GM19099 (cell line): ENCODE results near the gene MRPS14.
A peak's percentile ranks its signal among the peaks of the same experiment; 100 is the strongest.

Source experiments
- POLR2A ChIP-seq: IDR thresholded peaks from 3 replicates; pipeline ENCODE4 v1.6.1; 2011; ENCODE audit warnings: low read depth; ENCODE audit not compliant: insufficient read length; ENCODE audit errors: extremely low read depth

MRPS14 gene

DNA sequence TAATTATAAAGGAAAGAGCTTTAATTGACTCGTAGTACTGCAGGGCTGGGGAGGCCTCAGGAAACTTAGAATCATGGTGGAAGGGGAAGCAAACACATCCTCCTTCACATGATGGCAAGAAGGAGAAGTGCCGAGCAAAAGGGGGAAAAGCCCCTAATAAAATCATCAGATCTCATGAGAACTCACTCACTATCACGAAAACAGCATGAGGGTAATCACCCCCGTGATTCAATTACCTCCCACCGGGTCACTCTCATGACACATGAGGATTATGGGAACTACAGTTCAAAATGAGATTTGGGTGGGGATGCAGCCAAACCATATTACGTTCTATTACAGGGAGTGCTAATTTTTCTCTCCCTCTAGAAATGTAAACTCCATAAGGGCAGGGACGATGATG lies 14.2 kb upstream of the MRPS14 start:
- no peak for TF ChIP-seq POLR2A

DNA sequence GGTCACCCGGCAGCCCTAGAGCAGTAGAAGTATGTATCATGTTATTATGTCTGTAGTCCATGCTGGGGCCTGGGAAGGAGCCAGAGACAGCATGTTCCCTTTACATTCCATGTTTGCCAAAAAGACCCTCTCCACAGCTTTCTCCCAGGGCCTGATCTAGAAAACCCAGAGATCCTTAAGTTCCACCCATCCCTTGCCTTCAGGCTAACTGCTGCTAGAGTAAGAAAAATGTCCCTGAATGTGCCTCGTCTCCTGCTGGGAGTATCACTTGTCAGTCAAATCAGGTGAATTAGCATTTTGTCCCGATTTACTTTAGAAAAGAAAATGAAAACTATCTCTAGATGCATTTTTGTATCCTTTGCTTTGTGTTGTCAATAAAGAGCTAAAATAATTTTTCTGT lies 13.3 kb upstream of the MRPS14 start:
- no peak for TF ChIP-seq POLR2A

DNA sequence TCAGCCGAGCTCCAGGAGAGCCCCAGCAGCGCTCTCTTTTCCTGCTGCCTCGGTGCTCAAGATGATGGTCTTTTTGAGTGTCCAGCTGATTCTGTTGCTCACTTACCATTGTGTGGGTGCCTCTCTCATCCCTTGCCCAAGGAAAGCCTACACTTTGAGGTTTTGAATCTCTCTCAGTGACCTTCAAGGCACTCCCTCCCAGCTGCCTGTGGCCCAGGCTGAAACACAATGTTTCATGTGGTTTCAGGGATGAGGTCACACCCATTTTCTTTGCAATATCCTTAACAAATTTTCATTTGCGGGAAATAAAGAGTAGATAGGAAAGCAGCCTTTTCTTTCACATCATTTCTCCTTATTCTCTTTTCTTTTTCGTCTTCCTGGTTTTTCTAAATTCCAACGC lies 12.6 kb upstream of the MRPS14 start:
- no peak for TF ChIP-seq POLR2A

DNA sequence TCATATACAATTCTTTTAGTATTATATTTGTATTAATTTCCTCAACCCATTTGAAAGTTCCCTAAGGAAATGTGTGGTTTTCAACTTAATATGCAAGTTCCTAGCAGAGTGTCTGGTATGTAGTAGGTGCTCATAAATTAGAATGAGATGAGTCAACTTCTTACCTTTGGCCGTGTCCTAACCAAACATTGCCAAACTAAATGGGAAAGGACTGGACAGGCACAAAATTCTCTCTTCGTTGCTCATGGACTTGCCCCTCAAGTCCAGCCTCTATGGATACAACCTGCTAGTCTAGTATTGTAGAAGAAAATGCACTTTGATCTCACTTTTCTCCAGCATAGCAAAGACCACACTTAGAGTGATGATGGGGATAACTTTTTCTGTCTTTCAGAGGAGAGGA lies 11.6 kb upstream of the MRPS14 start:
- TF ChIP-seq POLR2A: no peak

DNA sequence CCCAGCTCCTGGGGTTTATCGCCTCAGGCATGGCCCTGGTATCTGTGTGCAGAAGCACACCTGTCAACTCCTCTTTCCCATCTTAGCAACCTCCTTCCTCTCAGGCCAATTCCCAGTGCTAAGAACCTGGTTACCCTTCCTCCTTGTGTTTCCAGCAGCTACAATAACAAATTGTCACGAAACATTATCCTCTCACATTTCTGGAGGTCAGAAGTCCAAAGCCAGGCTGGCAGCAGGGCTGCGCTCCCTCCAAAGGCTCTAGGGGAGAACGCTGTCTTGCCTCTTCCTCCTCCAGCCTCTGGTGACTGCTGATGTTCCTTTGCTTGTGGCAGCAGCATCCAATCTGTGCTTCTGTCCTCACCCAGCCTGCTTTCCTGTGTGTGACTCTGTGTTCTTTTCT lies 10.7 kb upstream of the MRPS14 start:
- TF ChIP-seq POLR2A: no peak

DNA sequence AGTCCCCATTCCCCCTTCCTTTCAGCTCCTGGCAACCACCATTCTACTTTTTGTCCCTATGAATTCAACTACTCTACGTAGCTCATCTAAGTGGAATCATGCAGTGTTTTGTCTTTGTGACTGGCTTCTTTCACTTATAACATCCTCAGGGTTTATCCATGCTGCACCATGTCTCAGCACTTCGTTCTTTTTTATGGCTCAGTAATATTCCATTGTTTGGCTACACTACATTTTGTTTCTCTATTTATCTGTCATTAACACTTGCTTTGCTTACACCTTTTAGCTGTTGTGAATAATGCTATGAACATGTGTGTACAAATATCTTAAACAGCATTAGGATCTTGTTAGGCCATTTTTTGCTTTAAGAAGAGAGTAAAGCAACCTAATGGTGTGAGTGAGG lies 1.5 kb upstream of the MRPS14 start:
- no peak for TF ChIP-seq POLR2A

DNA sequence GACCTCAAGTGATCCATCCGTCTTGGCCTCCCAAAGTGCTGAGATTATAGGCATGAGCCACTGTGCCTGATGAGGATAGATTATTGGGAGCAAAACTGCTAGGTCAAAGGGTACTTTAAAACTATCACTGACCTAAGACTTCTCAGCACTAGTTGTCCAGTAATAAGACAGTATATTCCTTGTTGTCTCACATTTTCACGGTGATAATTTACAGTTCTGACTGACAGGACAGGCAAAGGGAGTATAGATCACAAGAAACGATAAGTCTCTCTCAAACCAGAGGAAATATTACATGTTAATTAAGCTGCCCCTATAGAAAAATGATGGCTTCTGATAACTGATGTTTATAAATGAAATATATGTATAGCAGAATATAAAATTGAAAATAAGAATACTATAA lies 3.7 kb downstream of the MRPS14 start:
- TF ChIP-seq POLR2A: no peak

DNA sequence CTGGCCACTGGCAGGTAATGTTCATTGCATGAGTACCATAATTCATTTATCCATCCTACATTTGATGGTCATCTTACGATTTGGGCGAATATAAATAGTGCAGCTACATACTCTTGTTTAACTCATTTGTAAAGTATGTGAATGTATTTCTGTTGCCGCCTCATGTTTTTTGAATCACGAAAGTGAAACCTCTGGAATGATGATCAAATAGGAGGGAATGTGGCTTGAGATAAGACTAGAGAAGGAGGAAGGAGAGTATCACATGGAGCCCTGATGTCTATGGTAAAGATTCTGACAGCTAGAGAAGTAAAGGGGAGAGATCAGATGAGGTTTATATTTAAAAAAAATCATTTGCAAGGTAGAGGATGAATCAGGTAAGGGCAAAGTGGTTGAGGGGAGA lies 8.0 kb downstream of the MRPS14 start:
- no peak for TF ChIP-seq POLR2A

DNA sequence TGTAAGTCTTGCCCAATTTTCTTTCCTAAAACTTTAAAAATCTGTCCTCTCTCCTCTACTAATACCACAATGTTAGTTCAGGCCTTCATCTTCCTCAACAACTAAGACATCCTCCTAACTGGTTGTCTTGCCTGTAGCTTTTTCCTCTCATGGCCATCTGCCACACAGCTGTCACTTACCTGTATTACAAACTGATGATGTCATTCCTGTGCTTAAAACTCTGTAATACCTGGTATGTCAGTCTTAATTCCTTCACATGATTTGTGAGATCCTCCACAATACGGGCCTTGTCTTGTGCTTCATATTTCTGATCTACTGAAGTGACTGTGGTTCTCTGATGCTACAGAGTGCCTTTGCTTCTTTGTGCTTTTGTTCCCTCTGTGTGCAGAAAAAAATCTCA lies 9.8 kb downstream of the MRPS14 start:
- no peak for TF ChIP-seq POLR2A

DNA sequence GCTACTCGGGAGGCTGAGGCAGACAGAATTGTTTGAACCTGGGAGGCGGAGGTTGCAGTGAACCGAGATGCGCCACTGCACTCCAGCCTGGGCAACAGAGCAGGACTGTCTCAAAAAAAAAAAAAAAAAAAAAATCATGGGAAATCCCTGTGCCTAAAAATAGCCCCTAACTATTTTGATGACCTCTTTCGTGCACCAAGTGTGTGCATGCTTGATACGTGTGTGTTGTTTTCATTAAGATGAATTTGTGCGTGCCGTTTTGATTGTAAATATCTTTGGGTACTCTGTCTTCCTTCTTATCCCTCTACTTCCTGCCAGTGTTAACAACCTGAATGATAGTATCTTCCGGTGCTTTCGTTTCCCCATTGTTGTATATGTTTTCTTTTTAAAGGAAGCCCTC lies 13.7 kb downstream of the MRPS14 start:
- TF ChIP-seq POLR2A: no peak

DNA sequence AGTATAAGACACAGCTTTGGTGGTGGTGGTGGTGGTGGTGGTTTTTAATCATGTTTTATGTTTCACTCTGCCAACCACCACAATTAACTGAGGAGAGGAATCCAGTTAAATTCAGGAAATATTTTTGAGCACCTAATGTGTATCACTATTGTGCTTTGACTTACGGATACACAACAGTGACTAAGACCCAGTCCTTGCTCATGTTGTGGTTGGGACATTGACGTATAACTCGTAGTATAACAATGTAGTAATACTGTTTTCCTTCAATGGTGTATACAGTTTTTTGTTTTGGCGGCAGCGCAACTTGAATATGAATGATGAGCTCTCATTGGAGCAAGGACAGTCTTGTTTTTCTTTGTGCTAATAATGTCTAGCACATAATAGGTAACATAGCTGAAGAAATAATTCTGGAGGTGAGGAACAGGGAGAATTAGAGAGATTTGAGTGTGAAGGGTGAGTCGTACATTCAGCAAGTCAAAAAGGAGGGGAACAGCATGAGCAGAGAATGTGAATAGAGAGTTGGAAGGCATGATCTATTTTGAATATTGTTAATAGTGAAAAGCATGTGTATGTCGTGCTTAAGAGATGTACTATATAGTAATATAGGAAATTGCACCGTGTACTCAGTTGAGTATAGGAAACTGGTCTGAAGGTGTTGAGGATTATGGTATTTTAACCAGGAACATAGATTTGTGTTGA lies 18.0 kb downstream of the MRPS14 start:
- no peak for TF ChIP-seq POLR2A

DNA sequence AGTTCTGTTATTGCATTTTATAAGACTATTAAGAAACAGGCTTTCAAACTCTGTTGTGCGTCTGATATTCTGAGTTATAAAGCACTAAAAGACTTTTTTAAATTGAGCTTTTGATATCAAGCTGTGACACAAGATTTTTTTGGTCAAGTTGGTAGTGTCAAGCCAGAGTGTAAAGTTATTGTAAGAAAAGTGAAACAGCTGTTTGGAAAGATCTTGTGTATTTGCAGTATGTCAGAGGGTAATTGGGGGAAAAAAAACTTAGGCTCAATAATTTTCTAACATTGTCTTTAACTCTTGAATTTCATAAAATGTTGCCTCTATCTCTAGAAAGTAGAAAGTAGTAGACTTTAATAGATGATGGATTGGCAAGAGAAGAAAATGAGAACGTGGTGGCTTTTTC lies 19.7 kb downstream of the MRPS14 start:
- no peak for TF ChIP-seq POLR2A

DNA sequence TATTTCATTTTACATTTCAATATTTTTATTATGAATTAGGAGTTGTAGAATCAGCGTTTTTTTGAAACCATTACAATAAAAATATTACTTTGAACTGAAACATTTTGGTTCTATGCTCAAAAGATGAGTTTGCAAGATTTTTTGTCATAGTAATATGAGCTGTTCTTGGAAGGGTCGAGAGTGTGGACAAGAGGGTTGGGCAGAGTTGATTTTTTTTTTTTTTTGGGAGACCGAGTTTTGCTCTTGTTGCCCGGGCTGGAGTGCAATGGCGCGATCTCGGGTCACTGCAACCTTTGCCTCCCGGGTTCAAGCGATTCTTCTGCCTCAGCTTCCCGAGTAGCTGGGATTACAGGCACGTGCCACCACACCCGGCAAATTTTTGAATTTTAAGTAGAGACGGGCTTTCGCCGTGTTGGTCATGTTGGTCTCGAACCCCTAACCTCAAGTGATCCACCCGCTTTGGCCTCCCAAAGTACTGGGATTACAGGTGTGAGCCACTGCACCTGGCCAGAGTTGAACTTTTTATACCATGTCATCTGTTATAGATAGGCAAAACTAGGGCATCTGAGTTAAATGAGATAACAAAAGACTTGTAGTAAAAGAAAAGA lies 20.2 kb downstream of the MRPS14 start:
- TF ChIP-seq POLR2A: no peak

DNA sequence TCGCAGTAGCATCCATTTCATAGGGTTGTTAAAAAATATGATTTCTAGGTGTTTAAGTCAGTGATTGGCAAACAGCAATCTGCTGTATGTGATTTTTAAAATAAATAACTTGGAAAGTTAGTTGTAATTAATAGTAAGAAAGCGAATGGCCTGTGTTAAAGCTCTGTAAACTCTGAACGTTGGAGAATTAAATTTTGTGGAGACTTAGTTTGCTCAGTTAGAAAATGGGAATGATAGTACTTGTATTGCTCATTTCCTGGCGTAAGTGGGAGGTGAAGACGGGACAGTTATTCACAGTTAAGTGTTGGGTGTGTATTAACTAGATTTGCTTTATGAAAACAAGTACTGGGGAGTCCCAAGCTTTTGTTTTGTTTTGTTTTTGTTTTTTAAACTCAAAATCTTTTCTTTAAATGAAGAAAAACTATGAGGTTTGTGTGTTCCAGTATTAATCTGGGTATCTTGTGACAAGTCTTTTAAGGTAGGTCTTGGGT lies 22.5 kb downstream of the MRPS14 start:
- no peak for TF ChIP-seq POLR2A

DNA sequence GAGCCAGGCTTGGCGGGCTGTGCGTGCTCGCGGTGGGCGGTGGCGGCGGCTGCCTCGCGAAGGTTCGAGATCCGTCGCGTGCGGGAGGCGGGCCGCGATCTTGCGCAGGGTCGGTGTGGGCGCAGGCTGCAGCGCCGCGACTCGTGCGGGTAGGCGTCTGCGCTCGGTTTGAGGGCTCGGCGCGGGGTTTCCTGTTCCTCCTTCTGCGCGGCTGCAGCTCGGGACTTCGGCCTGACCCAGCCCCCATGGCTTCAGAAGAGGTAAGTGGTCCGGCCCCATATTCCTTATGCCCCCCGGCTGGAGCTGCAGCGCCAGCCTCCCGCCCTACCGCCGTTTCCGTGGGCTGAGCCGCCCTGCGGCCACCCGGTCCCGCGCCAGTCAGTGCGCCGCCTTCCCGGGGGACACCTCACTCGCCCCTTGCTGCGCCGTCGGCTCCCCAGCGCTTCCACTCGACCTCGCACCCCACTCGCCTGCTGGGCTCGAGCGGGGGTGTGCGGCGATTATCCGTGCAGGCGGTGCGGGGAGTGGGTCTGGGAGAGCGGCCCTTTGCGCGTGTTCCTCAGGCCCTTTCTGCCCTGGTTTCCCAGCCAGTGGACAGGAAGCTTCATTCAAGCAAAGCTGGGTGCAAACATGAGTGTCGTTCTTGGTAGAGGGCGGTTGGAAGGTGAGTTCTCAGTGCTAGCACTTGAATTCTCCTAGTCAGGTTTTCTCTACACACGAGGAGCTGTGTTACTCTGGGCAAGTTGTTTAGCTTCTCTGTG lies 23.1 kb downstream of the MRPS14 start, which contains the start of gene CACYBP:
Gene CACYBP, plus strand, starts transcription at position 12 of the 761 bp plus-strand sequence. Its CDS starts 234 bp downstream, at position 246.
- peak; percentile 33 for TF ChIP-seq POLR2A
